ENCODE data around the gene OSTF1.

DNA sequence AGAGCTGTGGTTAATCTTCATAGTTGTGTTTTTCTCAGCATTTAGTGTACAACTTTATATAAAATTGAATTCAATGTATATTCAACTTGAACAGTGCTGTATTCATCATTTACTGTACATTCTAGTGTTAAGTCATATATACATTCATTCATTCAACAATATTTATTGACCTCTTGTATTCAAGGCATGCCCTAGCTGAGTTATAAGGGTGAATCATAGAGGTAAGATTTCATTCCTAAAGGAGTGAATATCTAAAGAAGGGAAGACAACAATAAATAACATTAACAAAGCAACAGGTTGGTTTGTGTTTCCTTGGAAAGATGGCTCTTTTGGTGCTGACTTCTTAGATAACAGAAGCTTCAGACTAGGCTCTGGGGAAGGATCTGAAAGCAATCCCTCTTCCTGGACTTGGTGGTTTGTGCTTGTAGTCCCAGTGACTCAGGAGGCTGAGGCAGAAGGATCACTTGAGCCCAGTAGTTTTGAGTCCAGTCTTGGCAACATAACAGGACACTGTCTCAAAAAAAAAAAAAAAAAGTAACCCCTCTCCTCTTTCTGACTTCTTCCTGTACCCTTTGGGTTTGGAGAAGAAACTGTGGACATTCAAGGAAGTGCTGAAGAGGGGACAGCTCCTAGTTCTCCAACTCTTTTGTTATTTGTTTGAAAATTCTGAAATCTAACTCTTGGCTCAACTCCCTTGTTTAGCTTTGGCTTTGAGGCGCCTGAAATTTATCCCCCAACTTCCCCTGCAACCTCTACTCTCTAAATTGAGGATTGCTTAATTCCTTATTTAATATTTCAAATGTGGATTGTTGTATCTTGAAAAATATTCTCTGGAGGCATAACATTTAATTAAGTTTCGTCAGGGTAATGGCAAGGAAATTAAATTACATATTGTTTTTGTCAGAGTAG lies 80.2 kb downstream of the OSTF1 start:
- TF ChIP-seq, protein P1, sequence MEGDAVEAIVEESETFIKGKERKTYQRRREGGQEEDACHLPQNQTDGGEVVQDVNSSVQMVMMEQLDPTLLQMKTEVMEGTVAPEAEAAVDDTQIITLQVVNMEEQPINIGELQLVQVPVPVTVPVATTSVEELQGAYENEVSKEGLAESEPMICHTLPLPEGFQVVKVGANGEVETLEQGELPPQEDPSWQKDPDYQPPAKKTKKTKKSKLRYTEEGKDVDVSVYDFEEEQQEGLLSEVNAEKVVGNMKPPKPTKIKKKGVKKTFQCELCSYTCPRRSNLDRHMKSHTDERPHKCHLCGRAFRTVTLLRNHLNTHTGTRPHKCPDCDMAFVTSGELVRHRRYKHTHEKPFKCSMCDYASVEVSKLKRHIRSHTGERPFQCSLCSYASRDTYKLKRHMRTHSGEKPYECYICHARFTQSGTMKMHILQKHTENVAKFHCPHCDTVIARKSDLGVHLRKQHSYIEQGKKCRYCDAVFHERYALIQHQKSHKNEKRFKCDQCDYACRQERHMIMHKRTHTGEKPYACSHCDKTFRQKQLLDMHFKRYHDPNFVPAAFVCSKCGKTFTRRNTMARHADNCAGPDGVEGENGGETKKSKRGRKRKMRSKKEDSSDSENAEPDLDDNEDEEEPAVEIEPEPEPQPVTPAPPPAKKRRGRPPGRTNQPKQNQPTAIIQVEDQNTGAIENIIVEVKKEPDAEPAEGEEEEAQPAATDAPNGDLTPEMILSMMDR (IDR thresholded peaks at IDR 0.05; ENCODE audit: poor library complexity): no peak
- TF ChIP-seq EZH2 (IDR thresholded peaks at IDR 0.05; ENCODE audit: borderline replicate concordance): no peak

Measured in hepatocyte (in vitro differentiated cells).